H1 (cell line): Measurements from ENCODE around the gene TACC2. TPM values are rescaled to one million over a fixed set of nuclear protein-coding genes. Genes with fewer than 3 reads are reported as not detected.

Source experiments
- CTCF ChIA-PET: fragments of 300-600 bp; sonication (Branson Sonifier 250); formaldehyde crosslinking; loops from one replicate; lab custom pipeline; 2021; ENCODE audit not compliant: partially characterized antibody; lab: Charles Lee
- POLR2A ChIA-PET: fragments of 300-600 bp; sonication (Branson Sonifier 250); formaldehyde crosslinking; loops from one replicate; lab custom pipeline; 2021; ENCODE audit warnings: inconsistent platforms; ENCODE audit not compliant: partially characterized antibody; lab: Charles Lee
- DNase-seq, 2 experiments: peaks; one replicate each; pipeline versions ENCODE4 v3.0.0 to v3.0.0-alpha.2; 2010 to 2022; ENCODE audit warnings: low spot score in 2 of 2, low read depth in 1 of 2, mixed read lengths in 1 of 2
- FAIRE-seq: peaks from 2 replicates; lab custom pipeline; 2011; peaks lifted over from hg19 to GRCh38; lab: Jason Lieb, UNC
- H2AFZ ChIP-seq: 2 replicates; pipeline ENCODE4 v1.8.1; 2012; ENCODE audit warnings: low read length, inconsistent platforms
- H2AK5ac ChIP-seq: 2 replicates; pipeline ENCODE4 v1.6.1; 2013; ENCODE audit warnings: low read depth, low read length
- H2BK120ac ChIP-seq: replicated peaks from 2 replicates; pipeline ENCODE3; 2013; ENCODE audit warnings: low read depth, low read length, inconsistent platforms
- H2BK12ac ChIP-seq: 2 replicates; pipeline ENCODE4 v1.6.1; 2013; ENCODE audit warnings: low read depth, low read length
- H2BK15ac ChIP-seq: 2 replicates; pipeline ENCODE4 v1.6.1; 2013; ENCODE audit warnings: low read length
- H2BK20ac ChIP-seq: 2 replicates; pipeline ENCODE4 v1.6.1; 2013; ENCODE audit warnings: low read length
- H2BK5ac ChIP-seq: 2 replicates; pipeline ENCODE4 v1.6.1; 2013; ENCODE audit warnings: low read depth, low read length
- H3K14ac ChIP-seq: 2 replicates; pipeline ENCODE4 v1.6.1; 2013; ENCODE audit warnings: inconsistent platforms; ENCODE audit not compliant: insufficient read length
- H3K18ac ChIP-seq: 2 replicates; pipeline ENCODE4 v1.6.1; 2013; ENCODE audit warnings: low read length; ENCODE audit errors: extremely low read depth
- H3K23ac ChIP-seq: 2 replicates; pipeline ENCODE4 v1.6.1; 2013; ENCODE audit warnings: inconsistent platforms; ENCODE audit not compliant: insufficient read length
- H3K23me2 ChIP-seq: 2 replicates; pipeline ENCODE4 v1.6.1; 2013; ENCODE audit warnings: low read depth, low read length
- H3K27ac ChIP-seq: 2 replicates; pipeline ENCODE4 v1.6.1; 2011; ENCODE audit warnings: low read depth, low read length, inconsistent platforms
- H3K27me3 ChIP-seq, 4 experiments: replicated peaks in 1 of 4; 1 replicate in 1 of 4; 2 replicates in 3 of 4; pipeline versions ENCODE4 v1.6.1 to v1.8.1; 2011 to 2013; ENCODE audit warnings: low read length in 3 of 4, mild to moderate bottlenecking in 3 of 4, inconsistent platforms in 2 of 4, mixed read lengths in 2 of 4, moderate library complexity in 1 of 4; ENCODE audit not compliant: control insufficient read depth in 3 of 4, insufficient read depth in 3 of 4; ENCODE audit errors: extremely low read depth in 1 of 4
- H3K36me3 ChIP-seq, 4 experiments: 2 replicates each; pipeline versions ENCODE4 v1.6.1 to v1.8.1; 2011 to 2013; ENCODE audit warnings: mild to moderate bottlenecking in 4 of 4, low read length in 3 of 4, moderate library complexity in 2 of 4, control low read depth in 1 of 4, inconsistent platforms in 1 of 4; ENCODE audit not compliant: insufficient read depth in 4 of 4, control insufficient read depth in 2 of 4
- H3K4ac ChIP-seq: replicated peaks from 2 replicates; pipeline ENCODE3; 2013; ENCODE audit warnings: low read length, low read depth, mixed read lengths, inconsistent platforms; ENCODE audit not compliant: insufficient read length
- H3K4me1 ChIP-seq, 4 experiments: replicated peaks in 1 of 4; 1 replicate in 1 of 4; 2 replicates in 3 of 4; pipeline versions ENCODE4 v1.6.1 to v1.8.1; 2011 to 2013; ENCODE audit warnings: low read length in 3 of 4, inconsistent platforms in 2 of 4, mixed read lengths in 1 of 4; ENCODE audit not compliant: insufficient read depth in 4 of 4, control insufficient read depth in 3 of 4
- H3K4me2 ChIP-seq, 2 experiments: 2 replicates each; pipeline versions ENCODE4 v1.6.1 to v1.8.1; 2011 to 2013; ENCODE audit warnings: low read depth in 2 of 2, low read length in 2 of 2, control low read depth in 1 of 2, inconsistent platforms in 1 of 2, mild to moderate bottlenecking in 1 of 2; ENCODE audit not compliant: insufficient read depth in 1 of 2
- H3K4me3 ChIP-seq, 4 experiments: fragments of 200-600, 300-600 bp in 1 of 4; sonication (generic), shearing (Covaris generic), sonication (Bioruptor Twin) in 1 of 4; 2 replicates each; pipeline versions ENCODE4 v1.5.1 to v1.8.1; 2011 to 2016; ENCODE audit warnings: low read length in 4 of 4, low read depth in 3 of 4, control low read depth in 2 of 4, inconsistent platforms in 2 of 4, mild to moderate bottlenecking in 2 of 4, mixed read lengths in 1 of 4, moderate library complexity in 1 of 4; ENCODE audit not compliant: insufficient read depth in 2 of 4; ENCODE audit errors: extremely low read depth in 1 of 4
- H3K56ac ChIP-seq: replicated peaks from 2 replicates; pipeline ENCODE3; 2013; ENCODE audit warnings: low read depth, mild to moderate bottlenecking, mixed read lengths, low read length, inconsistent platforms; ENCODE audit not compliant: insufficient read length
- H3K79me1 ChIP-seq: 2 replicates; pipeline ENCODE4 v1.6.1; 2013; ENCODE audit warnings: low read depth, low read length, control low read depth
- H3K79me2 ChIP-seq, 2 experiments: 2 replicates each; pipeline versions ENCODE4 v1.6.1 to v1.8.1; 2012 to 2013; ENCODE audit warnings: low read length in 2 of 2, mild to moderate bottlenecking in 2 of 2, inconsistent platforms in 1 of 2; ENCODE audit not compliant: insufficient read depth in 2 of 2, control insufficient read depth in 1 of 2
- H3K9ac ChIP-seq, 4 experiments: replicated peaks in 1 of 4; 1 replicate in 1 of 4; 2 replicates in 3 of 4; pipeline versions ENCODE4 v1.6.1 to v1.8.1; 2011 to 2013; ENCODE audit warnings: low read depth in 3 of 4, low read length in 3 of 4, control low read depth in 2 of 4, mild to moderate bottlenecking in 2 of 4, moderate library complexity in 2 of 4, inconsistent platforms in 1 of 4; ENCODE audit errors: extremely low read depth in 1 of 4
- H3K9me3 ChIP-seq, 2 experiments: 2 replicates each; pipeline versions ENCODE4 v1.6.1 to v1.8.1; 2012 to 2013; ENCODE audit warnings: mild to moderate bottlenecking in 2 of 2, moderate library complexity in 2 of 2, control low read depth in 1 of 2, inconsistent platforms in 1 of 2, low read depth in 1 of 2, low read length in 1 of 2, mixed read lengths in 1 of 2; ENCODE audit not compliant: insufficient read depth in 2 of 2
- H4K20me1 ChIP-seq, 2 experiments: replicated peaks in 1 of 2; 2 replicates each; pipeline versions ENCODE3 to v1.8.1; 2011 to 2013; ENCODE audit warnings: inconsistent platforms in 2 of 2, low read length in 2 of 2, mild to moderate bottlenecking in 1 of 2; ENCODE audit not compliant: insufficient read depth in 2 of 2, control insufficient read depth in 1 of 2
- H4K5ac ChIP-seq: 2 replicates; pipeline ENCODE4 v1.6.1; 2013; ENCODE audit warnings: low read length, low read depth, mixed read lengths, inconsistent platforms; ENCODE audit not compliant: insufficient read length
- H4K8ac ChIP-seq: 2 replicates; pipeline ENCODE4 v1.8.0; 2013; ENCODE audit warnings: mild to moderate bottlenecking, moderate library complexity, low read length, inconsistent platforms; ENCODE audit not compliant: insufficient read depth; ENCODE audit errors: extremely low read depth
- H4K91ac ChIP-seq: replicated peaks from 2 replicates; pipeline ENCODE3; 2013; ENCODE audit warnings: low read length, mixed read lengths, inconsistent platforms; ENCODE audit not compliant: insufficient read length
- CBX8 ChIP-seq: fragments of 300-800, 300-1000 bp; sonication (generic); IDR thresholded peaks from 2 replicates; pipeline ENCODE4 v1.7.1; 2016; ENCODE audit warnings: low read depth, low read length, borderline replicate concordance
- CHD1 ChIP-seq: IDR thresholded peaks from 2 replicates; pipeline ENCODE4 v1.6.1; 2012; ENCODE audit warnings: low read depth, low read length, improper control_type of control experiment
- E2F6 ChIP-seq: IDR thresholded peaks from 2 replicates; pipeline ENCODE4 v1.6.1; 2012; ENCODE audit warnings: inconsistent platforms
- HDAC6 ChIP-seq: IDR thresholded peaks from one replicate; pipeline ENCODE4 v1.7.1; 2012; ENCODE audit warnings: low read depth, mild to moderate bottlenecking, inconsistent platforms, low read length, moderate library complexity
- POLR2A ChIP-seq, 2 experiments: IDR thresholded peaks; 1 replicate in 1 of 2; 2 replicates in 1 of 2; pipeline ENCODE4 v1.6.1; 2011; ENCODE audit warnings: low read depth in 2 of 2, low read length in 2 of 2, mild to moderate bottlenecking in 2 of 2; ENCODE audit errors: control extremely low read depth in 1 of 2
- POLR2AphosphoS5 ChIP-seq: IDR thresholded peaks from 2 replicates; pipeline ENCODE4 v1.6.1; 2011; ENCODE audit warnings: low read depth, low read length
- SP1 ChIP-seq: IDR thresholded peaks from 2 replicates; pipeline ENCODE4 v1.6.1; 2011; ENCODE audit warnings: low read depth, low read length
- SUZ12 ChIP-seq: fragments of 200-600 bp; sonication (generic); IDR thresholded peaks from 2 replicates; pipeline ENCODE4 v1.6.1; 2012; ENCODE audit warnings: mild to moderate bottlenecking, inconsistent platforms, low read length, moderate library complexity, mixed read lengths
- TAF7 ChIP-seq: optimal IDR thresholded peaks from 2 replicates; pipeline ENCODE3; 2011; ENCODE audit warnings: low read depth, mild to moderate bottlenecking, inconsistent platforms, low read length, moderate library complexity, borderline replicate concordance
- TBP ChIP-seq: IDR thresholded peaks from 2 replicates; pipeline ENCODE4 v1.6.1; 2011; ENCODE audit warnings: low read depth, low read length, improper control_type of control experiment
- USF2 ChIP-seq: IDR thresholded peaks from 2 replicates; pipeline ENCODE4 v1.6.1; 2011; ENCODE audit warnings: low read length, improper control_type of control experiment
- WGBS, 2 experiments: shearing (Covaris generic) in 1 of 2; methylation state at CpG; one replicate each; pipeline versions ENCODE4 v1.1.6 to v1.1.7; 2013 to 2015; ENCODE audit warnings: low lambda C conversion rate in 2 of 2, mixed read lengths in 2 of 2, inconsistent platforms in 1 of 2, low coverage in 1 of 2, missing lambda C conversion rate in 1 of 2; ENCODE audit not compliant: insufficient replicate concordance in 2 of 2, insufficient coverage in 1 of 2, insufficient read length in 1 of 2; ENCODE audit errors: extremely low coverage in 1 of 2, missing lambda C conversion rate in 1 of 2; 5-methylcytosine and 5-hydroxymethylcytosine counted together
- polyA plus RNA-seq, 7 experiments: library from polyadenylated mRNA; depleted of rRNA in 3 of 7; stranded (reverse) in 5 of 7; unstranded in 2 of 7; fragments of >200 nt in 5 of 7; fragments of 200-250 nt in 2 of 7; gene quantifications; 1 replicate in 5 of 7; 2 replicates in 1 of 7; 4 replicates in 1 of 7; pipeline versions ENCODE4 v1.2.1 to v1.2.3, GENCODE V29; 2011 to 2013; ENCODE audit warnings: missing spikeins in 2 of 7, mixed read lengths in 2 of 7
- total RNA-seq: library from RNA; stranded (reverse); fragmentation: NEBNext Ultra II Directional; extraction: Animal tissue kit (Norgen Biotek cat#: 25700); gene quantifications from 2 replicates; pipeline ENCODE4 v1.2.1, GENCODE V29; 2021

TACC2 gene
- total and polyA plus RNA-seq, 2 of the 8 experiments (the other 6 are each of a cell fraction or from before 2014, with no cell fraction given): 21.2 to 46.6 TPM

- no peak for FAIRE-seq
- peaks cover 17 to 47% (median 34%) of the 10 kb centered on the region in 4 experiments for H3K36me3 ChIP-seq
- no peaks in the 10 kb centered on the region for H3K23me2 ChIP-seq
Measured at GRCh38 chr10:122237331-122237990, 248.5 kb downstream of the TACC2 start.

More at GRCh38 chr10:122237331-122237990, 248.5 kb downstream of the TACC2 start:
- Histone ChIP-seq H3K56ac (no peak overlapping the region), H3K14ac (no peak overlapping the region), H3K9me3 (no peaks in the 10 kb centered on the region), H2AFZ (no peak overlapping the region)
- TF ChIP-seq SP1 (no peak), HDAC6 (no peak), USF2 (no peak), TAF7 (no peak), POLR2A (IDR thresholded peaks at IDR 0.05; ENCODE audit: control extremely low read depth in 1 of 2, low read depth in 2 of 2, low read length in 2 of 2) (no peak), CHD1 (no peak), SUZ12 (no peak), CBX8 (no peak), TBP (no peak), POLR2AphosphoS5 (no peak), E2F6 (no peak)
- TF ChIP-seq, all 59 proteins: peak for 0
- no peak overlapping the region for H3K9ac ChIP-seq
- H3K79me1 ChIP-seq: no peaks in the 10 kb centered on the region
- no peak for DNase-seq
- H2BK12ac ChIP-seq: no peak overlapping the region
- peaks cover 0 to 3% of the 10 kb centered on the region in 2 experiments for H4K20me1 ChIP-seq
- H3K27me3 ChIP-seq: no peaks in the 10 kb centered on the region
- no peak overlapping the region for H3K4ac ChIP-seq
- no peak overlapping the region for H2BK20ac ChIP-seq
- ChIA-PET CTCF (interaction anchor here (0.7 kb wide), 1 partner anchor 63 kb away, joined by 5 read pairs; no protein-coding TSS in a partner anchor), POLR2A (no interaction called here)
- no peak overlapping the region for H3K4me3 ChIP-seq
- H3K27ac ChIP-seq: no peak overlapping the region
- H2BK15ac ChIP-seq: no peak overlapping the region
- WGBS, 2 experiments: 95% methylated on average over 17 of the region's 17 CpGs; no CpG with 5 or more reads in 1 of the 2 experiments
- H3K79me2 ChIP-seq: no peaks in the 10 kb centered on the region
- no peak overlapping the region for H2BK5ac ChIP-seq
- no peak overlapping the region for H2AK5ac ChIP-seq
- no peak overlapping the region for H3K23ac ChIP-seq
- H4K8ac ChIP-seq: no peak overlapping the region
- H4K91ac ChIP-seq: no peak overlapping the region
- H3K4me1 ChIP-seq: no peaks in the 10 kb centered on the region
- H3K18ac ChIP-seq: no peak overlapping the region
- no peak overlapping the region for H3K4me2 ChIP-seq
- H2BK120ac ChIP-seq: no peak overlapping the region
- H4K5ac ChIP-seq: no peak overlapping the region
